Stomach smooth muscle (tissue), 2 donors: ENCODE results near the gene KCTD12.
A peak's percentile ranks its signal among the peaks of the same experiment; 100 is the strongest.

ENCODE experiments used
- H3K27ac ChIP-seq: one replicate; pipeline ENCODE4 v1.7.0; 2013; ENCODE audit warnings: mild to moderate bottlenecking, low read length, inconsistent platforms
- H3K27me3 ChIP-seq, 2 donors: one replicate each; pipeline ENCODE4 v1.7.0; 2013; ENCODE audit warnings: low read length in 2 of 2; ENCODE audit not compliant: insufficient read depth in 2 of 2, control insufficient read depth in 1 of 2
- H3K36me3 ChIP-seq, 2 donors: one replicate each; pipeline ENCODE4 v1.7.0; 2013; ENCODE audit warnings: low read length in 2 of 2; ENCODE audit not compliant: control insufficient read depth in 2 of 2, insufficient read depth in 2 of 2
- H3K4me1 ChIP-seq: one replicate; pipeline ENCODE4 v1.7.0; 2013; ENCODE audit warnings: low read length; ENCODE audit not compliant: control insufficient read depth, insufficient read depth
- H3K4me3 ChIP-seq, 2 donors: one replicate each; pipeline ENCODE4 v1.7.0; 2013; ENCODE audit warnings: low read length in 2 of 2
- H3K9ac ChIP-seq, 2 donors: one replicate each; pipeline ENCODE4 v1.7.0; 2013; ENCODE audit warnings: low read length in 2 of 2, mild to moderate bottlenecking in 1 of 2
- H3K9me3 ChIP-seq, 2 donors: one replicate each; pipeline ENCODE4 v1.7.0; 2013; ENCODE audit warnings: low read length in 2 of 2; ENCODE audit not compliant: control insufficient read depth in 2 of 2
- donor health status: healthy.
- donor health status: Pancreatic carcinoma.

KCTD12 gene

GRCh38 chr13:76888421-76888820 lies 2.2 kb upstream of the KCTD12 start:
- H3K27ac ChIP-seq = no peak overlapping the region
- H3K4me3 ChIP-seq = no peak overlapping the region
- peaks cover 17% of the 10 kb centered on the region for H3K4me1 ChIP-seq
- no peaks in the 10 kb centered on the region for H3K9me3 ChIP-seq
- H3K27me3 ChIP-seq = peaks cover 0 to 2% of the 10 kb centered on the region in 2 donors
- no peaks in the 10 kb centered on the region for H3K36me3 ChIP-seq
- no peak overlapping the region for H3K9ac ChIP-seq

DNA sequence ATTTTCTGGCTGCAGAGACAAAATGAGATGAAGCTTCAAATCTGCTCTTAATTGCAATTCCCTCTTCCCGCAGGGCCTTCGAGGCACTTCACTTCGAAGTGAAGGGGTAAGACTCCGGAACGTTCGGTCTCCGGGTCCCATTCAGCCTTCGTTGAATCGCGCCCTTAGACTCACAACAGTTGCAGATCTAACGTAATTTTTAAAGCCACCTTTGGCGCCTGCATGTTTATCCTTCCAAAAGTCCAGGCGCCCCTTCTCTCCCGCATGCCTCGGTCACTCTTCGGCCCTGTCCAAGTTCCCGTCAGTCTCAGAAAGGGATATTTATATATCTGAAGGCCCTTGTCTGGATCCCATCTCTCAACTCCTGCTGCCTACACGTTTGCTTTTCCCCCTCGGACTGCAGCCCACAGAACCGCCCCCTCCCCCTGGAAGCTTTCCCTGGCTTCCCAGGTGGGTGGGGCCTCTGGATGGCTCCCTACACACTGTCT lies 915 bp upstream of the KCTD12 start:
- Histone ChIP-seq H3K36me3 (no peaks in the 10 kb centered on the region), H3K9ac (peak overlapping the region; percentile 56 to 69), H3K27me3 (peaks cover 0 to 4% of the 10 kb centered on the region in 2 donors), H3K4me3 (peak overlapping the region; percentile 68 to 84), H3K9me3 (no peaks in the 10 kb centered on the region), H3K4me1 (peaks cover 17% of the 10 kb centered on the region), H3K27ac (peak overlapping the region; percentile 60)

DNA sequence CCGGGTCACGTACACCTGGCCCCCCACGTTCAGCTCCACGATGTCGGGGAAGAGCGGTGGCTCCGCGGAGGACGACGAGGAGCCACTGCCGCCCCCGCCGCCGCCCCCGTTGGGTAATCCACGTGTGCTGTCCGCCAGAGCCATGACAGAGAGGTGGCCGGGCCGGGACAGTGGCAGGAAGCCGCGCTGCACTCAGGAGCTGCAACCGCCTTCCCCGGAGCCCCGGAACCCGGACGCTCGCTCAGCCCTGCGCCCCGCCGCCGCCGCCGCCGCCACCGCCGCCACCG lies 257 bp downstream of the KCTD12 start:
- H3K27me3 ChIP-seq = peaks cover 0 to 4% of the 10 kb centered on the region in 2 donors
- peak overlapping the region; percentile 75 to 84 for H3K4me3 ChIP-seq
- peaks cover 17% of the 10 kb centered on the region for H3K4me1 ChIP-seq

GRCh38 chr13:76885203-76886004 lies 801 bp downstream of the KCTD12 start:
- Histone ChIP-seq H3K9me3 (no peaks in the 10 kb centered on the region), H3K9ac (peak overlapping the region; percentile 45 to 60), H3K4me1 (peaks cover 17% of the 10 kb centered on the region)

More for the DNA sequence above, 257 bp downstream of the KCTD12 start:
- Histone ChIP-seq H3K9ac (peak overlapping the region; percentile 45 to 60), H3K36me3 (no peaks in the 10 kb centered on the region), H3K27ac (peak overlapping the region; percentile 64), H3K9me3 (no peaks in the 10 kb centered on the region)

GRCh38 chr13:76884907-76885202 lies 1.4 kb downstream of the KCTD12 start:
- H3K27me3 ChIP-seq = peaks cover 0 to 4% of the 10 kb centered on the region in 2 donors
- no peaks in the 10 kb centered on the region for H3K9me3 ChIP-seq
- H3K27ac ChIP-seq = peak overlapping the region; percentile 64
- H3K4me3 ChIP-seq = peak overlapping the region; percentile 75 to 84
- H3K4me1 ChIP-seq = peaks cover 17% of the 10 kb centered on the region
- no peaks in the 10 kb centered on the region for H3K36me3 ChIP-seq
- peak overlapping the region; percentile 45 to 55 for H3K9ac ChIP-seq

More at GRCh38 chr13:76885203-76886004, 801 bp downstream of the KCTD12 start:
- Histone ChIP-seq H3K27me3 (peaks cover 0 to 4% of the 10 kb centered on the region in 2 donors), H3K4me3 (peak overlapping the region; percentile 75 to 84), H3K27ac (peak overlapping the region; percentile 64), H3K36me3 (no peaks in the 10 kb centered on the region)

DNA sequence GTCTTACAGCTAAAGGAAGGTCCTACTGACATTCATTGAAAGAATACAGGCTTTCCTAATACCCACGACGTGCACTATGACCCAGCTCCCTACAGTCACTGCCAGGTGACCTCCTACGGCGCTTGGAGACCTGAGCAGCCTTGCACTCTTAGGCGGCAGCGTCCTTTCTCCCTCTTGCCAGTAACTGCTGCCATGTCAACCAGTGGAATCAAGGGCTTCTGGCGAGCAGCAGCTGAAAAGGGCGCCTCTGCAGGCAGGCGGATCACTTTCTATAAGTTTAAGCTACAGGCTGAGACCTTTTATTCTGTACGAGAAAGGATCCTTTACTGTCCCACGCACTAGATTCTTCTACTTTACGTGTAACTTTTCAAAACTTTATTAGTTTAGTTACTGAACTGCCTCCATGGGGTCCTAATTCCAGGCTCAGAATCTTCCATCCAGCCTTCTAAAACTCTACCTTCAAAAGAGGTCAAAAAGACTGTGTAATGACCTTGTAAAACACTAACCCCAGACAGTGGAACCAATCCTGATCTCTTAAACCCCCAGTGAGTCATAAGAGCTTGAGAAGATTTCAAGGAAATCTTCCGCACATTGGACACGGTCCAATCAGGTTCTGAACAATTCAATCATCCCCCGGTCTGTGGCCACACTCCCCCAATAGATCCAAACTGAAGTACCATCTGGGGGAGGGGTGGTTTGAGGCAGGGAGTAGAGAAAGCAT lies 1.9 kb downstream of the KCTD12 start:
- H3K36me3 ChIP-seq = no peaks in the 10 kb centered on the region
- peak overlapping the region; percentile 64 for H3K27ac ChIP-seq
- H3K4me3 ChIP-seq = peak overlapping the region; percentile 75 to 84
- H3K4me1 ChIP-seq = peaks cover 17% of the 10 kb centered on the region
- peaks cover 0 to 4% of the 10 kb centered on the region in 2 donors for H3K27me3 ChIP-seq
- H3K9me3 ChIP-seq = no peaks in the 10 kb centered on the region
- peak overlapping the region; percentile 45 to 66 for H3K9ac ChIP-seq

GRCh38 chr13:76883236-76883635 lies 3.0 kb downstream of the KCTD12 start:
- H3K27me3 ChIP-seq = peaks cover 0 to 4% of the 10 kb centered on the region in 2 donors
- H3K4me3 ChIP-seq = peak overlapping the region; percentile 62 to 84
- no peak overlapping the region for H3K27ac ChIP-seq
- peaks cover 17% of the 10 kb centered on the region for H3K4me1 ChIP-seq
- no peaks in the 10 kb centered on the region for H3K36me3 ChIP-seq
- H3K9ac ChIP-seq = peak overlapping the region; percentile 29 to 47
- H3K9me3 ChIP-seq = no peaks in the 10 kb centered on the region

GRCh38 chr13:76882431-76882830 lies 3.8 kb downstream of the KCTD12 start:
- Histone ChIP-seq H3K36me3 (no peaks in the 10 kb centered on the region), H3K27me3 (peaks cover 0 to 4% of the 10 kb centered on the region in 2 donors), H3K4me1 (peaks cover 17% of the 10 kb centered on the region), H3K9me3 (no peaks in the 10 kb centered on the region), H3K9ac (peak overlapping the region in 1 of 2 donors; percentile 13), H3K4me3 (peak overlapping the region in 1 of 2 donors; percentile 47), H3K27ac (no peak overlapping the region)

DNA sequence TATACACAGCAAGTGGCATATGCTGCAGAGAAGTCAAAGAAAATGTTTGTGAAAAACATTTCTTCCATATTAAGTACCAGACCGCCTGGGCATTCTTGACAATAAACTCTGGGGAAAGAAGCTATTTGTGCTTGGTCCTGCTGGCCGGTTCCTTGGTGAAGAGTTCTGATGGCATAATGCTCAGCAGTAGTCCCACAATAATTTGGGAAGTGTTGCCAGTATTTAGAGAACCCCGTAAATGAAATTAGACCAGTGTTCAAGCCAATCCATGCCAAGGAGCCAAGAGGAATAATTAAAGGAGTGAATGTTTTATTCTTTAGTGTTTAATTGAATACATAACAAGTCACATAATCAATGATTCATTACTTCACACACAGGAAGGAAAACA lies 6.3 kb downstream of the KCTD12 start:
- H3K4me3 ChIP-seq = peak overlapping the region in 1 of 2 donors; percentile 4
- peaks cover 0 to 4% of the 10 kb centered on the region in 2 donors for H3K27me3 ChIP-seq
- H3K4me1 ChIP-seq = peaks cover 3% of the 10 kb centered on the region
- no peaks in the 10 kb centered on the region for H3K9me3 ChIP-seq
- H3K36me3 ChIP-seq = no peaks in the 10 kb centered on the region
- no peak overlapping the region for H3K9ac ChIP-seq
- no peak overlapping the region for H3K27ac ChIP-seq

GRCh38 chr13:76879203-76879882 lies 6.9 kb downstream of the KCTD12 start:
- peaks cover 0 to 4% of the 10 kb centered on the region in 2 donors for H3K27me3 ChIP-seq

More at GRCh38 chr13:76879203-76879882, 6.9 kb downstream of the KCTD12 start:
- Histone ChIP-seq H3K36me3 (no peaks in the 10 kb centered on the region), H3K4me3 (peak overlapping the region in 1 of 2 donors; percentile 4), H3K27ac (no peak overlapping the region), H3K9me3 (no peaks in the 10 kb centered on the region), H3K9ac (no peak overlapping the region), H3K4me1 (no peaks in the 10 kb centered on the region)
